DND-41 (cell line): ENCODE measurements around the gene BOD1L1.

ENCODE experiments used
- CTCF ChIP-seq: IDR thresholded peaks from 2 replicates; pipeline ENCODE4 v1.5.1; 2012; ENCODE audit warnings: borderline replicate concordance, low read length, moderate library complexity, mild to moderate bottlenecking; ENCODE audit not compliant: poor library complexity, severe bottlenecking; ENCODE audit errors: extremely low read depth
- EZH2 ChIP-seq: IDR thresholded peaks from 3 replicates; pipeline ENCODE4 v1.6.1; 2012; ENCODE audit warnings: borderline replicate concordance, low read depth, mild to moderate bottlenecking, moderate library complexity, low read length, inconsistent platforms; ENCODE audit not compliant: severe bottlenecking

GRCh38 chr4:13580036-13580435, 47.5 kb downstream of the BOD1L1 start:
- TF ChIP-seq CTCF (no peak), EZH2 (no peak)
